ENCODE data around the gene ZNF532. TPM values are rescaled to one million over a fixed set of nuclear protein-coding genes. Genes with fewer than 3 reads are reported as not detected.

ZNF532 gene
- total and polyA plus RNA-seq, 2 of the 13 experiments (the other 11 are each of a cell fraction or from before 2014, with no cell fraction given), result not detected

DNA sequence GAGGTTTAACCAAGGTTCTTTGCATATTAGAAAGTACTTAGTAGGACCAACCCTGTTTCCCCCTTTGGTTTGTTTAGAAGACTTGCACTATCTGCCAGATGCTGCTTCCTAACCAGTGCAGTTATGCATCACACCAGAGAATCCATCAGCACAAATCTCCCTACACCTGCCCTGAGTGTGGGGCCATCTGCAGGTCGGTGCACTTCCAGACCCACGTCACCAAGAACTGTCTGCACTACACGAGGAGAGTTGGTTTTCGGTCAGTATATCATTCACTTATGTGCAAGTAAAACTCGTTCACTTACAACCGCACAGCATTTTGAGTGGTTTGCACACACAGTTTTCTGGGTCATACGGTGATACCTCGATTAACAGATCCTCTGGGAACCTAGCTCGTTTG is 69.7 kb downstream of the ZNF532 start:
- WGBS (ENCODE audit: low lambda C conversion rate), result 20% methylated on average over 9 of the region's 9 CpGs
- Histone ChIP-seq H2AFZ (ENCODE audit: low read length) (no peak overlapping the region), H3K4me1 (ENCODE audit: insufficient read depth, low read length) (no peaks in the 10 kb centered on the region), H3K4me3 (replicated peaks in 1 of 3; ENCODE audit: insufficient read depth in 1 of 3, low read depth in 2 of 3, low read length in 3 of 3) (no peak overlapping the region), H3K27ac (ENCODE audit: extremely low read length, insufficient read depth, low read length) (no peak overlapping the region), H3K79me2 (ENCODE audit: insufficient read depth, low read length) (no peaks in the 10 kb centered on the region), H3K9me3 (ENCODE audit: low read length) (no peaks in the 10 kb centered on the region), H4K20me1 (ENCODE audit: insufficient read depth, low read length) (no peaks in the 10 kb centered on the region), H3K4me2 (ENCODE audit: low read depth, low read length) (no peak overlapping the region), H3K36me3 (replicated peaks in 1 of 2; ENCODE audit: control insufficient read depth in 1 of 2, insufficient read depth in 2 of 2, low read length in 2 of 2) (no peaks in the 10 kb centered on the region), H3K27me3 (ENCODE audit: control insufficient read depth in 1 of 2, insufficient read depth in 2 of 2, low read length in 2 of 2) (peaks cover 0 to 7% of the 10 kb centered on the region in 2 experiments; a peak in 2 of 5 replicates), H3K9ac (ENCODE audit: insufficient read depth, low read depth, low read length) (no peak overlapping the region)
- CTCF ChIA-PET (ENCODE audit: low intra/inter-chr PET ratio, low total read pairs), result no interaction called here
- DNase-seq (ENCODE audit: low spot score) (no peak), FAIRE-seq (no peak), ATAC-seq (peak; percentile 48; the same call in 2 of the 3 replicates)
- BruUV-seq (replicated peaks), result no TSS peak
- intact Hi-C loops (cut with micrococcal nuclease; ENCODE audit: unreplicated experiment) (no loop called here), in situ Hi-C loops (cut with HindIII; ENCODE audit: extremely low pct_ligation_motif_present, low pct_unique_long_range_greater_than_20kb) (no loop called here)
- no peak for TF ChIP-seq NR2F2 (IDR thresholded peaks at IDR 0.05; ENCODE audit: borderline replicate concordance, low read depth)
- TF ChIP-seq CREB1 (IDR thresholded peaks at IDR 0.05), result peak; percentile 20; the same call in 1 of the 2 replicates
- TF ChIP-seq CREB1 (CRISPR knock-in tag; IDR thresholded peaks at IDR 0.05), result no peak
- POLR2A ChIA-PET, result no interaction called here

DNA sequence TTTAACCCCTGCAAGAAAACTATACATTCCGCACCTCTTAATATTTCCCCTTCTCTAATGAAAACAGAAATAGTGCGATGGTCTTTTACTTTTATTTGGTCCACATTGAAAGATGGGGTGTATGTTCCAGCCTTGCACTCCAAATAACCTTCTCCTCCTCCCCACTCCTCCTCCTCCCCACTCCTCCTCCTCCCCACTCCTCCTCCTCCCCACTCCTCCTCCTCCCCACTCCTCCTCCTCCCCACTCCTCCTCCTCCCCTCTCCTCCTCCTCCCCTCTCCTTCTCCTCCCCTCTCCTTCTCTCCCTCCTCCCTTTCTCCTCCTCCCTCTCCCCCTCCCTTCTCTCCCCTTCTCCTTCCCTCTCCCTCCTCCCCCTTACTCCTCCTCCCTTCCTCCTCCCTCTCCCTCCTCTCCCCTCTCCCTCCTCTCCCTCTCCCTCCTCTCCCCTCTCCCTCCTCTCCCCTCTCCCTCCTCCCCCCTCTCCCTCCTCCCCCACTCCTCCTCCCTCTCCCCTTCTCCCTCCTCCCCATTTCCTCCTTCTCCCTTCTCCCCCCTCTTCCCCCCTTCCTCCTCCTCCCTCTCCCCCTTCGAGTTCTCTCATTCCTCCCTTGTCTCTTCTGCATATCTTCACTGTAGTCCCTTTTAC is 70.4 kb downstream of the ZNF532 start:
- H3K36me3 ChIP-seq (replicated peaks in 1 of 2; ENCODE audit: control insufficient read depth in 1 of 2, insufficient read depth in 2 of 2, low read length in 2 of 2), result no peaks in the 10 kb centered on the region
- WGBS (ENCODE audit: low lambda C conversion rate), result 63% methylated on average over 3 of the region's 3 CpGs
- no peaks in the 10 kb centered on the region for H3K9me3 ChIP-seq (ENCODE audit: low read length)
- intact Hi-C loops (cut with micrococcal nuclease; ENCODE audit: unreplicated experiment), result no loop called here
- no peak overlapping the region for H2AFZ ChIP-seq (ENCODE audit: low read length)
- H3K4me2 ChIP-seq (ENCODE audit: low read depth, low read length), result no peak overlapping the region
- H4K20me1 ChIP-seq (ENCODE audit: insufficient read depth, low read length), result no peaks in the 10 kb centered on the region
- DNase-seq (ENCODE audit: low spot score) (no peak), FAIRE-seq (no peak), ATAC-seq (no peak)
- H3K27me3 ChIP-seq (ENCODE audit: control insufficient read depth in 1 of 2, insufficient read depth in 2 of 2, low read length in 2 of 2), result peaks cover 0 to 6% of the 10 kb centered on the region in 2 experiments; a peak in 1 of 5 replicates
- no peaks in the 10 kb centered on the region for H3K79me2 ChIP-seq (ENCODE audit: insufficient read depth, low read length)
- TF ChIP-seq PCBP2 (optimal IDR thresholded peaks at IDR 0.05; ENCODE audit: low read depth, low read length, poor library complexity, severe bottlenecking) (peak; percentile 80), HHEX (CRISPR knock-in tag; IDR thresholded peaks at IDR 0.05) (no peak), HNRNPK (IDR thresholded peaks at IDR 0.05; ENCODE audit: low read depth, low read length, poor library complexity, severe bottlenecking) (peak; percentile 99), DR1 (CRISPR knock-in tag; IDR thresholded peaks at IDR 0.05) (no peak), PCBP1 (IDR thresholded peaks at IDR 0.05; ENCODE audit: borderline replicate concordance, low read depth, low read length) (0 out of 2 replicates have a peak, but pooled peaks have one; percentile 66), ZNF34 (CRISPR knock-in tag; IDR thresholded peaks at IDR 0.05; ENCODE audit: borderline replicate concordance) (no peak), ZFYVE20 (CRISPR knock-in tag; IDR thresholded peaks at IDR 0.05; ENCODE audit: borderline replicate concordance, low read depth) (no peak)
- no TSS peak for BruUV-seq (replicated peaks)
- ChIA-PET CTCF (ENCODE audit: low intra/inter-chr PET ratio, low total read pairs) (no interaction called here), POLR2A (no interaction called here)
- H3K9ac ChIP-seq (ENCODE audit: insufficient read depth, low read depth, low read length), result no peak overlapping the region
- H3K4me3 ChIP-seq (replicated peaks in 1 of 3; ENCODE audit: insufficient read depth in 1 of 3, low read depth in 2 of 3, low read length in 3 of 3), result no peak overlapping the region
- H3K27ac ChIP-seq (ENCODE audit: extremely low read length, insufficient read depth, low read length), result no peak overlapping the region
- in situ Hi-C loops (cut with HindIII; ENCODE audit: extremely low pct_ligation_motif_present, low pct_unique_long_range_greater_than_20kb), result no loop called here
- no peaks in the 10 kb centered on the region for H3K4me1 ChIP-seq (ENCODE audit: insufficient read depth, low read length)
